K562 (cell line): ENCODE results near the gene CCDC77.

Experiments
- ATF2 ChIP-seq: sonication (generic); formaldehyde crosslinking; IDR thresholded peaks from 2 replicates; pipeline ENCODE4 v1.8.1; 2022; ENCODE audit warnings: missing genetic modification reagents
- ATF3 ChIP-seq, 2 experiments: fragments of 450-650 bp in 1 of 2; sonication (generic) in 1 of 2; formaldehyde crosslinking in 1 of 2; IDR thresholded peaks in 1 of 2; conservative IDR thresholded peaks in 1 of 2; 2 replicates each; pipeline versions ENCODE4 v1.6.1 to v1.8.1; 2016 to 2023; ENCODE audit warnings: mild to moderate bottlenecking in 2 of 2, moderate library complexity in 2 of 2, inconsistent platforms in 1 of 2, missing genetic modification reagents in 1 of 2
- EGR1 ChIP-seq: fragments of 450-650 bp; conservative IDR thresholded peaks from 2 replicates; pipeline ENCODE4 v1.6.1; 2017; ENCODE audit warnings: mild to moderate bottlenecking
- FOXK2 ChIP-seq, 2 experiments: fragments of 450-650 bp; IDR thresholded peaks in 1 of 2; conservative IDR thresholded peaks in 1 of 2; 2 replicates each; pipeline ENCODE4 v1.6.1; 2016; ENCODE audit warnings: low read depth in 2 of 2, mild to moderate bottlenecking in 1 of 2
- JUN ChIP-seq, 2 experiments: sonication (generic) in 1 of 2; formaldehyde crosslinking in 1 of 2; IDR thresholded peaks; 2 replicates each; pipeline versions ENCODE4 v1.6.1 to v1.8.0; 2012 to 2022; ENCODE audit warnings: borderline replicate concordance in 2 of 2, mild to moderate bottlenecking in 2 of 2, improper control_type of control experiment in 1 of 2, low read depth in 1 of 2, low read length in 1 of 2, missing genetic modification reagents in 1 of 2
- MAFG ChIP-seq: fragments of 450-650 bp; conservative IDR thresholded peaks from 2 replicates; pipeline ENCODE4 v1.6.1; 2016; ENCODE audit warnings: missing genetic modification characterization, missing compliant biosample characterization
- MAX ChIP-seq: sonication (generic); formaldehyde crosslinking; IDR thresholded peaks from 2 replicates; pipeline ENCODE4 v1.9.0; 2022; ENCODE audit warnings: mild to moderate bottlenecking, missing genetic modification reagents
- POLR2A ChIP-seq: fragments of 450-650 bp; conservative IDR thresholded peaks from 2 replicates; pipeline ENCODE4 v1.6.1; 2016
- PTBP1 ChIP-seq: fragments of 200-400 bp; formaldehyde crosslinking; IDR thresholded peaks from 2 replicates; pipeline ENCODE4 v1.6.1; 2017; ENCODE audit warnings: low read depth, low read length
- YY1 ChIP-seq, 3 experiments: IDR thresholded peaks; 2 replicates each; pipeline ENCODE4 v1.6.1; 2011; ENCODE audit warnings: low read length in 2 of 3, mild to moderate bottlenecking in 2 of 3, moderate library complexity in 2 of 3, borderline replicate concordance in 1 of 3, control low read depth in 1 of 3, low read depth in 1 of 3; ENCODE audit not compliant: insufficient read depth in 3 of 3, insufficient replicate concordance in 2 of 3, control insufficient read depth in 1 of 3, insufficient read length in 1 of 3; ENCODE audit errors: extremely low read depth in 1 of 3
- ZNF274 ChIP-seq: IDR thresholded peaks from 2 replicates; pipeline ENCODE4 v1.6.1; 2011; ENCODE audit warnings: low read depth, mild to moderate bottlenecking, low read length, moderate library complexity, borderline replicate concordance

- no peak for TF ChIP-seq MAX (CRISPR knock-in tag)
- TF ChIP-seq MAFG (tag) = no peak
- no peak for TF ChIP-seq EGR1
- TF ChIP-seq ZNF274 = no peak
- no peak for TF ChIP-seq JUN (IDR thresholded peaks at IDR 0.05; ENCODE audit: borderline replicate concordance, low read depth, low read length)
- TF ChIP-seq JUN (CRISPR knock-in tag; IDR thresholded peaks at IDR 0.05; ENCODE audit: borderline replicate concordance) = no peak
- TF ChIP-seq YY1 (IDR thresholded peaks at IDR 0.05; ENCODE audit: borderline replicate concordance in 1 of 3, control insufficient read depth in 1 of 3, extremely low read depth in 1 of 3, insufficient read depth in 3 of 3, insufficient read length in 1 of 3, insufficient replicate concordance in 2 of 3, low read depth in 1 of 3, low read length in 2 of 3) = no peak
- TF ChIP-seq POLR2A = no peak
- TF ChIP-seq FOXK2 (conservative IDR thresholded peaks at IDR 0.05 in 1 of 2, IDR thresholded peaks at IDR 0.05 in 1 of 2; ENCODE audit: low read depth in 2 of 2) = no peak
- TF ChIP-seq PTBP1 = no peak
- TF ChIP-seq ATF2 = no peak
- no peak for TF ChIP-seq ATF3 (IDR thresholded peaks at IDR 0.05)
- no peak for TF ChIP-seq ATF3 (CRISPR knock-in tag; conservative IDR thresholded peaks at IDR 0.05)
Observed at GRCh38 chr12:466762-467161, 65.3 kb downstream of the CCDC77 start.
